Glomerular visceral epithelial cell (primary cell): ENCODE results near the gene WDR20.
"Not testable (repeated sequence)": the region's sequence is repeated elsewhere in the genome, so short reads cannot be mapped to it uniquely, and the experiment has no call there.

Source experiments
- DNase-seq: peaks from one replicate; pipeline ENCODE4 v3.0.0-alpha.2; 2016; ENCODE audit errors: extremely low spot score

The WDR20 gene

DNA sequence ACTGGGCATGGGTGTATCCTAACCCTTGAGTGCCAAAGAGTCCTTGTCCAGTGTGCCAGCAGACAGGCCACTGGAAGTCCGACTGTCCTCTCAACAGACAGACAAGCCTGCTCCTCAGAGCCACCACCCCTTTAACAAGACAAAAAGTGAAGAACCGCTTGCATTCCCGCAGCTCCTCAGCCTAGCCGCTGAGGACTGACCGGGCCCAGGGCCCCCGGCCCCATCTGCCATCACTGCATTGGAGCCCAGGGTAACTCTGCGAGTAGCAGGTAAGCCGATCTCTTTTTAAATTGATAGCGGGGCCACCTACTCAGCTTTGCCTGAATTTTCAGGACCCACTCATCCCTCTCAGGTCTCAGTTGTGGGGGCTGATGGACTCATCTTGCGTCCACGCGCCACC is 96.3 kb downstream of the WDR20 start:
- no peak for DNase-seq

DNA sequence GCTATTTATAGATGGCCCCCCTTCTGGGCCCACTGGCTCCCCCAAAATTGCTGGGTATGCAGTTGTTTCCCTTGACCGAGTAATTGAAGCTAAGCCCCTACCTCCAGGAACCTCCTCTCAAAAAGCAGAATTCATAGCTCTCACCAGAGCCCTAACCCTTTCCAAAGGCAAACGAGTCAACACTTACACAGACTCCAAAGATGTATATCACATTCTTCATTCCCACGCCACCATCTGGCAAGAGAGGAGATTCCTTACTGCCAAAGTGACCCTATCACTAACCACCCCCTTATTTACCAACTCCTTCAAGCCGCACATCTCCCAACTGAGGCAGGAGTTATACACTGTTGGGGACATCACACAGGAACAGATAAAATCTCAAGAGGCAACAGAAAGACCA is 98.4 kb downstream of the WDR20 start:
- DNase-seq: no peak

DNA sequence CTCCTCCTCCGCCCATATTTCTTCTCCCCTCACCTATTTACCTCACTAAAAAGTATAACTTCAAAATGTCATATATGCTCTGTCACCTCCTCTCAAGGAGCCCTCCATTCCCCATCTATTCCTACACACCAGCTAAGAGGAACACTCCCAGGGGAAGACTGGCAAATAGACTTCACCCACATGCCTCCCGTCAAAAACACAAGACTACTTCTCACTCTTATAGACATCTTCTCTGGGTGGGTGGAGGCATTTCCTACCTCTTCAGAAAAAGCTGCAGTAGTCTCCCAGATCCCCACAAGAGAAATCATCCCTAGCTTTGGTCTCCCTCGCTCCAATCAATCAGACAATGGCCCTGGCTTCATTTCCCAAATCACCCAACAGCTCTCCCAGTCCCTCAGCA is 99.1 kb downstream of the WDR20 start:
- DNase-seq: no peak

DNA sequence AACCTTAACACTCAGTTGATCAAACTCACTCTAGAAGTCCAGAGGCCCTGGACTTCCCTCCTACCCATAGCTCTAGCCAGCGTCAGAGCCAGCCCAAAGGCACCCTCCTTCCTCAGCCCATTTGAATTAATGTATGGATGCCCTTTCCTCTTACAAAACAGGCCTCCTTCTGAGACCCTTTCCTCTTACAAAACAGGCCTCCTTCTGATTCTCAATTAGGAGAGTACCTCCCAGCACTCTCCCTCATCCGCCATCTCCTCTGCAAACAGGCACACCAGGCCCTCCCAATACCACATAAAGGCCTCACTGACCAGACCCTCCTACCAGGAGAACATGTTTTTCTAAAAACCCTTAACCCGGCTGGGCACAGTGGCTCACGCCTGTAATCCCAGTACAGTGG is 99.5 kb downstream of the WDR20 start:
- DNase-seq: no peak

DNA sequence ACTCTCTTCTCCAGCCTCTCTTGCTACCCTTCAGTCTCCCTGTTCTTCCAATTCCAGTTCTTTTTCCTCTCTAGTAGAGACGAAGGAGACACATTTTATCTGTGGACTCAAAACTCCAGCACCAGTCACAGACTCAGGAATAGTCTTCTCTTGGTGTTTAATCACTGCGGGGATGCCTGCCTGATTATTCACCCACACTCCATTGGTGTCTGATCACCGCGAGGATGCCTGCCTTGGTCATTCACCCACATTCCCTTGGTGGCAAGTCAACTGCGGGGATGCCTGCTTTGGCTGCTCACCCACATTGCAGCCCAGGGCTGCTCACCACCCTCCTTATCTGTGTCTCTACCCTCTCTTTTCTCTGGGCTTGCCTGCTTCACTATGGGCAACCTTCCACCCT is 100.8 kb downstream of the WDR20 start:
- peak; percentile 72 for DNase-seq

DNA sequence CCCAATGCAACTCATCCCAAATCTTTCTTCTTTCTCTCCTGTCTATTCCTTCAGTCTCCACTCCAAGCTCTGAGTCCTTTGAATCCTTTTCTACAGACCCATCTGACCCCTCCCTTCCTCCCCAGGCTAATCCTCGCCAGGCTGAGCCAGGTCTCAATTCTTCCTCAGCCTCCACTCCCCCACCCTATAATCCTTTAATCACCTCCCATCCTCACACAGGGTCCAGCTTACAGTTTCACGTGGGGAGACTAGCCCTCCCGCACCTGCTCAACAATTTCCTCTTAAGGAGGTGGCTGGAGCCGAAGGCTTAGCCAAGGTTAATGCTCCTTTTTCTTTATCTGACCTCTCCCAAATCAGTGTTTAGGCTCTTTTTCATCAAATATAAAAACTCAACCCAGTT is 101.5 kb downstream of the WDR20 start:
- DNase-seq: no peak

DNA sequence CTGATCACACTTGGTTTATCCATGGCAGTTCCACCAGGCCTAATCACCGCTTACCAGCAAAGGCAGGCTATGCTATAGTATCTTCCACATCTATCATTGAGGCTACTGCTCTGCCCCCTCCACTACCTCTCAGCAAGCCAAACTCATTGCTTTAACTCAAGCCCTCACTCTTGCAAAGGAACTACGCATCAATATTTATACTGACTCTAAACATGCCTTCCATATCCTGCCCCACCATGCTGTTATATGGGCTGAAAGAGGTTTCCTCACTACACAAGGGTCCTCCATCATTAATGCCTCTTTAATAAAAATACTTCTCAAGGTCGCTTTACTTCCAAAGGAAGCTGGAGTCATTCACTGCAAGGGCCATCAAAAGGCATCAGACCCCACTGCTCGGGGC is 104.1 kb downstream of the WDR20 start:
- not testable (repeated sequence) for DNase-seq

DNA sequence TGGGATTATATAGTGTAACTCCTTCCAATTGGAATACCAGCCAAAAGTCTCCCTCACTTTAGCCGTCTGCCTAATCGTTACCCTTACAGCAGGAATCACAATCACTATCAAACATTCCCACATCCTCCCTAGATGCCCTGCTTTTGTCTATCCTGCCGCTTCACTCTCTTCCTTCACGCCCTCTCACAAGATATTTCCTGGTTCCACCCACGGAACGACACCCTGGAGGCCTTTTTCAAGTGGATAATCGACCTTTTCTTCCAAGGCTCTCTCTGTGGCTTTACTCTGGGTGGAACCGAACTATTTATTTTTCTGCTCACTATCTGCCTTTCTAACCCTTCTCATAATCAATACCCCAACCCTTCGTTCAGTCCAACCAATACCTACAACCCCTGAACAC is 106.4 kb downstream of the WDR20 start:
- no peak for DNase-seq

DNA sequence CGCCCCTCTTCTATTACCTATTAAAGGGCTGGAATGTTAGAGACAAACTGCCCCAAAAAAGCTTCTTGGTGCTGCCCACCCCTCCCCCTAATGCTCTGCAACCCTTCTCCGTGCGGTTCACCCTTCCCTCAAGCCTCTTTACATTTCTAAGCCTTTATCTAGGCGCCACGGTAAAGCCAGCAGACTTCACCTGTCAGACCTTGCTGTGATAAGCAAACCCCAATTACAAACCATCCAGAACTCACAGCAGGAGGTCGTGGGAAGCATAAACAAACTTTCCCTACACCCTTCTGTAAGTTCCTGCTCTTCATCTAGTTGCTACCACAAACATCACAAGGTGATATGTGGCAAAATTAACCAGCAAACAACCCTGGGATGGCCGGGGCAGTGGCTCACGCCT is 108.4 kb downstream of the WDR20 start:
- no peak for DNase-seq

DNA sequence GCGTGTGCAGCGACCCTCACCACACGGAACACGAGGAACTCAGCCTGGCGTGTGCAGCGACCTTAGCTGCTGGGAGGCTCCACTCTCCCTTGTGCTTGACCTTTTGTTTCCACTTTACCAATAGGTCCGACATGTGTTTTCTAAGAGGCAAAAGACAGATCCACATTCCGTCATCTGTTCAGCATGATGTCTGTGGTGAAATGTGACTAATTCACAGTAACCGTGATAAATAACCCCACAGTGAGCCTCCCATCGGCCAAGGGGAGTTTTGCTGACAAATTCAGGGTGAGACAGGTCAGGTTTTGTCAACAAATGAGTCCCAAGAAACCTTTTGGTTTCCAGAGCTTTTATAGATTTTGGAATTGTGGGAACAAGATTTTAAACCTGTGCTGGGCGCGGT is 109.3 kb downstream of the WDR20 start:
- DNase-seq: peak; percentile 52

DNA sequence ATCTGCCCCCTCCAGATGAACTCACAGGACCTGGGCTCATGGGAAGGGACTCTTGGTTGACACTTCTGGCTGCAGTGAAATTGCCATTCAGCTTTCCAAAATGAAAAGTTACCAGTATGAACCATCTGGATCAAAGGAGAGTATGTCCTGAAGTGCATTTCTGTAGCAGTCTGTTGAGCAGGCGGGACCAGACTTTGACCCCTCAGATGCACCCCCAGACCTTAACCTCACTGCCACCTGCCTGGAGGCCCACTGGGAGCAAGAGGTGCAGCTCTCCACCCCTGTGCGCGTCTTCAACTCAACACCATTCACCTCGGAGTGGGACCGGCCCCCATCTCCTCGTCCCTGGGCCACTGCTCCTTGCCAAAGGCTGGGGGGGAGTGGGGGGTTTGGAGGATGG is 110.3 kb downstream of the WDR20 start:
- DNase-seq: no peak

DNA sequence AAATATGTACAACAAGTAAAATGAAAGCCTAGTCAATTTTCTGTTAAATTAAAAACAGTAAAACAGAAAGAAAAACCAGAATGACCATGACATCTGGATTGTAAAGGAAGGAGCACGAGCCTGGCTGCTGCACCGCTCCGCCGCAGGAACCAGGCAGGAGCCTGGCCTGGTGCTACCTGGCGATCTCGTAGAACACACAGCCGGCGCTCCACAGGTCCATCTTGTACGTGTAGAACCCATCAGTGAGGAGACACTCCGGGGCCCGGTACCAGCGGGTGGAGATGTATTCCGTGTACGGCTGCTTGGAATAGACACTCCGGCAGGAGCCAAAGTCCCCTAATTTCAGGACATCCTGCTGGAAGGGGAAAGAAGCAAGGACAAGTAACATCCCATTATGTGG is 110.9 kb downstream of the WDR20 start:
- DNase-seq: no peak

DNA sequence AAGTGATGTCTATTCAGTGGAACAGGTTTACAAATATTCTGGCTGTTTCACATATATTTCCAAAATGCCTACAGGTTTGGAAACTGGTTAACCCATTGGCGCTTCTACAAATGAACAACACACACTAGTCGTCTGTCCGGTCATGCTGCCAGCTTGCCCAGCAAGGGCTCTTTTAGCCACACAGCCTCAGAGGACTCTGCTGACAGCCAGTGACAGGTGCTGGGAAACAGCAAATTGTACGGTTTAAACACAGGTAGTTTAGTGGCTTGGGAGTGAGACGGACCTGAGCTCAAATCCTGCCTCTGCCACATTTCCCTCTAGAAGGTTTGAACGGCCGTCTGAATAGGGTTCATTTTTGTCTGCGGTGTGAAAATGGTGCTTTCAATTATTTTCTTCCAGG is 111.5 kb downstream of the WDR20 start:
- DNase-seq: no peak

DNA sequence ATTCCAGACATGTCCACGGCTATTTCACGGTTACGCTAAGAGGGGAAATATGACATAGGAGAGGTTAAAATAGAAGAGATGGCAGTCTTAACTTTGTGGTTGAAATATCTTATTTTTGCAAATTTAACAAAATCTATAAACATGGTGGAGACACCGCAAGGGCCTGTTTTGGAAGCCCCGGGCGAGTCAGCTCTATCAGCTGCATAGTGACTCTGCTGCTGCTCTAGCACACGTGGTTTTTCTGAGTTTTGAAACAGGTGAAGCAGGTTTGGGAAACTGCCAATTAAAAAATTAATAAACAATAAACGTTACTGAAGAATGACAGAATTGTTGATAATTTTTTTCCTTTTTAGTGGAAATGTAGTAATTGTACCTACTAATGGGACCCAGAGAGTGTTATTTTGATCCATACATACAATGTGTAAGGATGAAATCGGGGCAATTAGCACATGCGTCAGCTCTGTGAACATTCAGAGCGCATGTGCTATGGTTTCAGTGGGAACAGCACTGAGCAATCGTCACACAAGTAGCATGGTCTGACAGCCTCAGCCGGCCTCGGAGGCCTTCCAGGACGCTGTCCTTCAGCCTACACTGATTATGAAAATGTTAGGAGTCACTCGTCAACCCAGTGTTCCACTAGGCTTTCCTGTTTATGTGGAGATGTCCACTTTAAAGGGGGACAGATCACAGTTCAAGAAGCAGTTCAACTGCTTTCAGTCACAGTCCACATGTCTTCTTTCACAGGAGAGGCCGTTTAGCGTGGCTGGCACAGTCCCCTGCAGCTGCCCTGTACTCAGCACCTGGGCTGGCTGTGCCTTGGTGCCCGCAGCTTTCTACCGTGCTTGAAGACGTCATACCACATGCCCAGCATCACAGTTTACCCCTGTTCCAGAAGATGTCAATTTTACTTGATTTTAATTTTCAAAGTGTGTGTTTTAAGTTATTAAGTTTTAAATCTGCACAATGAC is 113.4 kb downstream of the WDR20 start:
- no peak for DNase-seq

DNA sequence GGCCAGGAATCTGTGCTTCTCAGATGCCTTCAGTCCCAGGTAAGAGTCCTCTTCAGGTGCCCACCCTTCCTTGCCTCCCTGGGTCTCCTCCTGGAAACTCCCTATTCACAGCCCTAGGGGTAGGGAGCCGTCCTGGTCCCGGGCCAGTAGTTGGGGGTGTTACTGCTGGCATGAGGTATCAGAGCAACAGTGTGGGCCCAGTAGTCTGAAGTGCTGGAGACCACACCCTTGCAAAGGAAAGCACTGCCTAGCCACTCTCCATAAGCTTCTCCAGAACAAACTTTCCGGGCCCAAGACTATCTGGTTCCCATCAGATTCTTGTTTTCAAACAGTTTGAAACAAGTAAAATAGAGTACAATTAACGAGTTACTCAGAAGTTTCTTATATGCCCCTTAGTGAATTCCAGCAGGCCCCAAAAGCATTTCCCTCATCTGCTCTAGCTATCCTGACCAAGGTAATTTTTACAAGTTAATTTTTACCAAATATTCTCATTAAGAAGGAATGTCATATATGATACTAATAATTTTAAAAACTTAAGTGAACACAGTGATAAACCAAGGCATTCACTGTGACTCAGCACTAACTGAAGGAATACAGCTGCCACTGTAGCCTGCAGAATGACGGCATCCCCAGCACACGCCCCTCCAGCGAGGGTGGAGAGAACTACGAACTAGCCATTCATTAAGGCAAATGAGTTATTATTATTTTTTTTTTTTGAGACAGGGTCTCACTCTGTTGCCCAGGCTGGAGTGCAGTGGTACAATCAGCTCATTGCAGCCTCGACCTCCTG is 115.9 kb downstream of the WDR20 start:
- DNase-seq: peak; percentile 61

DNA sequence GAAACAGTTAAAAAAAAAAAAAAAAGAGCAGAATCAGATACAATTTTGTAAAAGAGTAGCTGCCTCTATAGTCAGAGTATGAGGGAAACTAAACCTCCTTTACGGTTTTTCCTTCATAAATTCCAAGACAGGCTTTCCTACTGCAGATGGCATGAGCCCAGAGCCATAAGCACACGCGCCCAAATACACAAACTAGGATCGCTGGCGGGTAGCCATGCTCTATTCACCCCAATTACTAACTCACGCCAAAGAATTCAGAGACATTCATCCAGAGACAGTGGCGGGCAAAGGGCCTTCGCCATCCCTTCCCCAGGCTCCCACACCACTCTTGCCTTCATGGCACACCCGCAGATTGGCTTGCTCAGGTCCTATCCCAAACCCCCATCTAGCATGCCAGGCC is 117.0 kb downstream of the WDR20 start:
- DNase-seq: no peak

DNA sequence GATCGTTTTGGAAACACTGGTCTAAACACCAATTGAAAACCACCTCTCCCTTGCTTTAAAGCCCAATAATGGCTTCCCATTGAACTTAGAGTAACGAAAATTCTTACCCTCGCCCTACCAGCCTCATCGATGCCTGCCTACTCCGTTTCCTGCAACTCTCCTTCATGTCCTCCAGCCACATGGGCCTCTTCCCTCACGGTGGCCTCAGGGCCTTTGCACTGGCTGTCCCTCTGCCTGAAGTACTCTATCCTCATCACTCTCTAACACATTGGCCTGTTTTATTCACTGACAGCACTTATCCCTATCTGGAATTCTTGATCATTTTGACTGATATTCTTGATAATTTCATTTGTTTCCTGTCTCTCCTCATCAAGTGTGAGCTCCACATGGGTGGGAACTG is 118.4 kb downstream of the WDR20 start:
- DNase-seq: no peak
